Neural crest cell (in vitro differentiated cells): ENCODE data around the gene CLDN4. TPM values are rescaled to one million over a fixed set of nuclear protein-coding genes. Genes with fewer than 3 reads are reported as not detected.

Experiments
- DNase-seq: peaks from one replicate; pipeline ENCODE4 v3.0.0; 2021; ENCODE audit warnings: low read depth, mixed read lengths, low spot score
- H3K27ac Mint-ChIP-seq: one replicate; pipeline ENCODE4 v1.8.0; 2021; ENCODE audit warnings: mild to moderate bottlenecking, mixed read lengths; ENCODE audit not compliant: unreplicated experiment
- H3K27me3 Mint-ChIP-seq: 2 replicates; pipeline ENCODE4 v1.8.0; 2021; ENCODE audit warnings: low read depth, mild to moderate bottlenecking, mixed read lengths
- H3K36me3 Mint-ChIP-seq: 2 replicates; pipeline ENCODE4 v1.8.0; 2021; ENCODE audit warnings: low read depth, mild to moderate bottlenecking, mixed read lengths
- H3K4me1 Mint-ChIP-seq: 2 replicates; pipeline ENCODE4 v1.8.0; 2021; ENCODE audit warnings: mixed read lengths
- H3K4me3 Mint-ChIP-seq: one replicate; pipeline ENCODE4 v1.8.0; 2021; ENCODE audit warnings: mild to moderate bottlenecking, mixed read lengths
- H3K9me3 Mint-ChIP-seq: 2 replicates; pipeline ENCODE4 v1.8.0; 2021; ENCODE audit warnings: mixed read lengths
- CTCF ChIP-seq: fragments of 200-600 bp; sonication (generic); conservative IDR thresholded peaks from 2 replicates; pipeline ENCODE4 v1.5.0; 2021; ENCODE audit warnings: antibody characterized with exemption, mild to moderate bottlenecking
- total RNA-seq: library from RNA; stranded (reverse); gene quantifications from 2 replicates; pipeline ENCODE4 v1.2.1, GENCODE V29; 2021

Gene CLDN4
- total RNA-seq, 1 donor from 2014 or later = 0.47 TPM

GRCh38 chr7:73799282-73800141, 31.3 kb upstream of the CLDN4 start:
- Mint-ChIP-seq H3K36me3 (peaks cover 3% of the 10 kb centered on the region), H3K27ac (no peak overlapping the region), H3K9me3 (peaks cover 3% of the 10 kb centered on the region), H3K4me1 (no peaks in the 10 kb centered on the region), H3K27me3 (no peaks in the 10 kb centered on the region), H3K4me3 (no peak overlapping the region)
- no peak for TF ChIP-seq CTCF
- no peak for DNase-seq

GRCh38 chr7:73801577-73801976, 29.2 kb upstream of the CLDN4 start:
- Mint-ChIP-seq H3K36me3 (peaks cover 3% of the 10 kb centered on the region), H3K27ac (no peak overlapping the region), H3K9me3 (no peaks in the 10 kb centered on the region), H3K4me1 (no peaks in the 10 kb centered on the region), H3K4me3 (no peak overlapping the region), H3K27me3 (no peaks in the 10 kb centered on the region)
- TF ChIP-seq CTCF = no peak
- DNase-seq = no peak

GRCh38 chr7:73802459-73802858, 28.3 kb upstream of the CLDN4 start:
- Mint-ChIP-seq H3K27me3 (no peaks in the 10 kb centered on the region), H3K27ac (no peak overlapping the region), H3K9me3 (no peaks in the 10 kb centered on the region), H3K4me1 (no peaks in the 10 kb centered on the region), H3K4me3 (no peak overlapping the region), H3K36me3 (peaks cover 3% of the 10 kb centered on the region)
- no peak for DNase-seq
- TF ChIP-seq CTCF = no peak

- Mint-ChIP-seq H3K36me3 (no peaks in the 10 kb centered on the region), H3K9me3 (no peaks in the 10 kb centered on the region), H3K4me3 (no peak overlapping the region), H3K27me3 (peaks cover 4% of the 10 kb centered on the region), H3K4me1 (no peaks in the 10 kb centered on the region), H3K27ac (no peak overlapping the region)
- no peak for TF ChIP-seq CTCF
- no peak for DNase-seq
Measured at GRCh38 chr7:73809467-73809951, 21.3 kb upstream of the CLDN4 start.

GRCh38 chr7:73810998-73811360, 19.8 kb upstream of the CLDN4 start:
- no peak for TF ChIP-seq CTCF
- Mint-ChIP-seq H3K27me3 (peaks cover 4% of the 10 kb centered on the region), H3K9me3 (no peaks in the 10 kb centered on the region), H3K27ac (no peak overlapping the region), H3K4me1 (no peaks in the 10 kb centered on the region), H3K36me3 (no peaks in the 10 kb centered on the region), H3K4me3 (no peak overlapping the region)
- no peak for DNase-seq
